GM19035 (cell line): ENCODE data around the gene GFOD1.

Experiments used
- ATAC-seq: cut with Tn5 transposase; IDR thresholded peaks from one replicate; pipeline ENCODE4 v1.9.1; 2021; ENCODE audit not compliant: unreplicated experiment

Gene GFOD1

DNA sequence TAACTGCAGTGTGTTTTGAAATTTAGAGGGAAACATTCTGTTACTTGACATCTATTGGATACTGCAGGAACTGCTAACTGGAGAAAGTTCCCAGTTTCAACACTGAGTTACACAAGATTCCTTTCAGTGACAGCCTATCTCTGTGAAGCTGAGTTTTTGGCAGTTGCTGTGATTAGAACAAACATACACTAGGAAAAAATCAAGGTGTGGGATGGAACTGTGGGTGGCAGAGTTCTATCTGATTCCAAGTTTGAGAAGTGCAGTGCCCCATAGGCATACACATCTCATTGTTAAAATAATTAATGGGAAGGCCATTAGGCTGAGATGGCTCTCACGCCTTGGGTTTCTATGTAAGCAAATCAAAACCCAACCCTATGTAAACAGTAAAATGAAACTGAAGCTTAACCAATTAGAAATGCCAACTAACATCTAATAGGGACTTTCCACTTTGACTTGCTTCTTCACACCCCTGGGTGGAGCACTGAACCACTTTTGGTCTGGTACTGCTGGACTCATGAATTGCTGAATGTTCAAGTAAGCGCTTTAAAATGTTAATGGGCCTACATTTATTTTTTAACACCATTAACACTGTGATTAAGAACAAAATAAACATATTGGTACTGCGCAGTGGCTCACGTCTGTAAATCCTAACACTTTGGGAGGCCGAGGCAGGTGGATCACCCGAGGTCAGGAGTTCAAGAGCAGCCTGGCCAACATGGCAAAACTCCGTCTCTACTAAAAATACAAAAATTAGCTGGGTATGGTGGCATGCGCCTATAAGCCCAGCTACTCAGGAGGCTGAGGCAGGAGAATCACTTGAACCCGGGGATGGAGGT lies 103.9 kb downstream of the GFOD1 start:
- peak; percentile 97 for ATAC-seq

DNA sequence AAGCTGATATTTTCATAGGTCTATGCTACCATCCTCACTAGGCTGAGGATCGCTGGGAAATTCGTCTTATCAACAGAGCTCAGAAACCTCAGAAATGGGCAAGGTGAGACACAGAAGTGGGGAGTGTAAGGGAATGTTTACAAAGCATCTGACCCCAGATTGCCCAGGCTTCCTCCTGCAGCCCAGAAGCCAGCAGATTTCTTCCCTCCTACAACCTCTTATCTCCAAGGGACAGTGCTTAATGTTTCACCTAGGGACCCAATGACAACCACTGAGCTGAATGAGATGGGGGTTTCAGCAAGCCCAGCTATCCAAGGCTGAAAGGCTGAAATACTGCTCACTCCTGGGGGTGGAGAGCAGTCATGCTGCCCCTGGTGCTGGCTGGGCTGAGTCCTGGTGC lies 106.6 kb downstream of the GFOD1 start:
- ATAC-seq: no peak

DNA sequence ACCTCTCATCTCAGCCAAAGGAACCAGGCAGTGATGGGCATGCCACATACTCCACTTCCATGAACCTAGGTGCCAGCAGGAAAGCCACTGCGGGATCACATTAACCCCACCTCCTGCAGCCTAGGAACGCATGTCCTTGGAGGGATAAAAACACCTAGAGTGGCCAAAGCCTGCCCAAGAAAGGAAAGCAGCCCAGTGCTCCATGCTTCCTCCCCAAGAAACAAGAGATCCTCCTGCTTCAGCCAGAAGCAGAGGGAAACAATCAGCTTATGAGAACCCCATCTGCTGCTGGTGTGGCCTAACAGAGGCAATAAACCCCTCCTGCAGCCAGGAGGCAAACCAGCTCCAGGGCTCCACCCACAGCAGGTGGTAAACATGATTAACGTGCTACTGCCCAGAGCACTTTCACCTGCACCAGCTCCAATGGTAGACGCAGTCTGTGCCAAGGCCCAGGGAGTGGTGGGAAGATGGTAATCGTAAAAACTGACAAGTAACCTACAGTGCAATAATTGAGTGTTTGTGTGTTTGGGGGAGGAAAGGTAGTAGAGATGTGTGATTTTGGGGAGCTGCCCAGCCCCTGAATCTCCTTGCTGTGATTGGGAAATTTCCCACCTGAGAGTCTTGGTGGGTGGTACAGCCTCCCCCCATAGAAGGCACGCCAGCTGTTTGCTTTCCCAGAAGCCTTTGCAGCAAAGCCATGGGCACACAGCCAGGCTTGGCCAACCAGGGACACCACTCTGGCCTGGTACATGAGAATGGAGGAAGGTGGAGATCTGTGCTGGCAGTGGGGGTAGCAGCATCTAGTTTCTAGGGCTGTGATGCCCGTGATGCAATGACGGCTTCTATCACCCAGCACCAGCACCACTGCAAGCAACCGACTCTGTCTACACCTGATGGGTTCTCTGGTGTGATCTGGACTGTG lies 108.5 kb downstream of the GFOD1 start:
- no peak for ATAC-seq

DNA sequence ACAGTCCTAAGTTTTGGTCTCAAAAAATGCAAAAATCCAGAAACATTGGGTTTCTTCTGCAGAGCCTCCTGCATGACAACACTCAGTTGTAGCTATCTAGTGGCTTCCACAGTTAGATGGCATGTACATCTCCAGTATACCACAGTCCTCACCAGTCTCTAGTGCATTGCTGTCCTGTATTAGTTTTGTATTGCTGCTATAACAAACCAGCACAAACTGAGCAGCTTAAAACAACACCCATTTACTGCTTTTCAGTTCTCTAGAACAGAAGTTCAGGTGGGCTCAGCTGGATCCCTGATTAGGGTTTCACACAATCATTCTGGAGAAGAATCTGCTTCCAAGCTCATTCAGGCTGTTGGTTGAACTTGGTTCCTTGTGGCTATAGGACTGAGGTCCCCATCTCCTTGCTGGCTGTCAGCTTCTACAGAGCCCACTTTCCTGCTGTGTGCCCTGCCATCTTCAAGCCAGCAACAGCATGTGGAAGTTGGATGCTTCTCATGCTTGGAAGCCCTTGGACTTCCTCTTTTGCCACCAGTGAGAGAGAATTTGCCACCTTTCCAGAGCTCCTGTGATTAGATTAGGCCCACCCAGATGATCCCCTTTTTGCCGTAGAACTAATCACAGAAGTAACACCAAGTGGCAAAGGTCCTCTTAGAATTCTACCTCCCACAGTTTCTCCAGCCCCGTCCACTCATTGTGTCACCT lies 110.2 kb downstream of the GFOD1 start:
- ATAC-seq: no peak

DNA sequence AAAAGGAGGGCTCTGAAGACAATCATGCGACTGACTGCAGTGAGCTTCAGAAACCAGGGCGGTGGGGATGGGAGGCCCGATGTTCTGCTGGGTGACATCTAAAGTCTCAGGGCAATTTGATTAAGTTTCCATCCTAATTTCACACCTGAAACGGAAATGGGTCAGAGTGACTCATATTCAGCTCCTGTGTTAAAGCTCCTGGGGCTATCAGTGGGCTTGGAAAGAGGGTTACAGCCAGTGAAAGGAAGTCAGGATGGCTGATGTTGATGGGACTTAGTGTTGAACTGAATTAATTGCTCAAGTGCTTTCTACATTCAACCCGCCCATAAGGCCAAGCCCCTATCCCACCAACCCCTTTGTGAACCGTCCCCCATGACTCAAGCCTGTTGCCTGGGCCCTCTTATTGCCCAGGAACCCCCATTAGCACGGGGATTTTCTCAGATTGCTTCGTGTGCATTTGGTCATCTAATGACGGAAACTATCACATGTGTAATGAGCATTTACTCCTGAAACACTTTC lies 112.0 kb downstream of the GFOD1 start:
- ATAC-seq: peak; percentile 71

DNA sequence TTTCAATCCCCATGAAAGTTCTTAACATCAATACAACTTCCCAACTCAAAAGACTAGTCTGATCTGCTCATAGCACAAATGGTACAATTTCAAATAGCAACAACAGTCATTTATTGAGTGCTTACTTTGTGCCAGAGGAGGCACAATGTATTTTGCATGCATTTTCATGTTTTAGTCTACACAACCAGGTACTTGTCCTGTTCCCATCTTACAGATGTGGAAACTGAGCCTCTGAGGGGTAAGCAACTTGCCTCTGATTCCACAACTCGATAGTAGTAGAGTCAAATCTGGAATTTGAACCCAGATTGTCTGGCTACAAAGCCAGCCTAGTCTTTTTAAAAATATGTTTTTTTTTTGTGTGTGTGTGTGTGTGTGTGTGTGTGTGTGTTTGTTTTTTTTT lies 113.5 kb downstream of the GFOD1 start:
- ATAC-seq: no peak

DNA sequence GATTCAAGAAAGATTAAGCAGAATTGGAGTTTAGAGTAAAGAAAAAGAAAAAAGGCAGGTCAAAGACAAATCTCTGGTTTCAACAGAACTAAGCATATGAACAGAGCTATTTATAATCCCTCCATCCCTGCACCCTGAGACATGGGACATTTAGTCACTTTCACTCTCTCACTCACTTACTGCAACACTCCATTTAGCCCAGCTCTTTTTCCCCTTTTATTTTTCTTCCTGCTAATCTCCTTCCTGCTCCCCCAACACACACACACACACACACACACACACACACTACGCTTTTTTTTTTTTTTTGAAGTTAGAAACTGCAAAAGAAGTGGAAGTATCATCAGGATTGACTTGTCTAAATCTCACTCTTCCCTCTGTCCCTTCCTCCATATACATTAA lies 113.9 kb downstream of the GFOD1 start:
- no peak for ATAC-seq

DNA sequence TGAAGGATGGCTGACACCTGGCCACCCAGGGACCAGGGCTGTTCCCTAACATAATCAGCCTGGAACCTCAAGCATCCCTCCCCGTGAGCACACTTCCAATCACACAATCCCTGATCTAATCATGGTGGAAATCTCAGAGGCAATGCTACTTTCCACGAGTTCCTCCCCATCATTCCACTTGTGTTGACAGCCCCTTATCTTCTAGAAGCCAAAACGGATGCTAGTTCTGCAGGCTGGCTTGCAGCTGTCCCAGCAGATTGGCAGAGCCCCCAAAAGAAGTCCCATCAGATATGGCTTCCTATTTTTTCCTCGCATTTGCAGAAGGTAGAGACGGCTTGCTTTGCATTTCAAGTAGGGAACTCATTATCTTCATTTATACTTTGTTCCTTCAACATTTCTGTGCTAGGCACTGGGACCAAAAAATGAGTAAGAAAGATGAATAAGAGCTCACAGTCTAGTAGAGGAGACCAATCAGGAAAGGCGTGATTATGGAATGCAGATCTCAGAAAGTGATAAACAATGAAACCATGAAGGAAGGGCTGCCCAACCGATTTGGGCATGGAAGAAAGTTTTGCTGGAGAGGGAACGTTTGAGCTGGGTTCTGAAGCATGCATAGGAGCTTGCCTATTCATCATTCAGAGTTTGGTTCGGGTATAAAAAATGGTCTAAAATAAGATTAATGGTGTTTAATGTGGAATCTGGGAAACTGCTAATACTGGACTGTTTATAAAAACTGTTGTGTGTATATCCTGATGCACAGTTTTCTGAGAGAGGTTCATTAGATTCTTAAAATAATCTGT lies 114.5 kb downstream of the GFOD1 start:
- no peak for ATAC-seq

DNA sequence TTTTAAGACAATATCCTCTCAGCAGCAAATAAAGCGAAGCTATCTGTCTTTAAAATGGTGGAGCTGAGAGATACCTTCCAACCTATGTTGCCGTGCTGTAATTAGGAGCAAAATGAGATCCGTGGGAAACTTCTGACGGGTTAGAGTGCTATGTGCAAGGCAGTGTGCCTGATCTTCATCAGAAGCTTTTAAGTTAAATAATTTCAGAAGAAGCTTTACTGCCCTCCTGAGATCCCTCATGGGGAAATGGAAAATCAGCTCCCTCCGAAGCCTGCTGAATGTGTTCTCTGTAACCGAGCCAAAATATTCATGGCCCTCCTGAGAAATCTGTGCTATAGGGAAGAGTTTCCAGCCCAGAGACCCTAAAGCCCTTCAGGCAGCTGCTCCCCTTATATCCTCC lies 115.3 kb downstream of the GFOD1 start:
- no peak for ATAC-seq

DNA sequence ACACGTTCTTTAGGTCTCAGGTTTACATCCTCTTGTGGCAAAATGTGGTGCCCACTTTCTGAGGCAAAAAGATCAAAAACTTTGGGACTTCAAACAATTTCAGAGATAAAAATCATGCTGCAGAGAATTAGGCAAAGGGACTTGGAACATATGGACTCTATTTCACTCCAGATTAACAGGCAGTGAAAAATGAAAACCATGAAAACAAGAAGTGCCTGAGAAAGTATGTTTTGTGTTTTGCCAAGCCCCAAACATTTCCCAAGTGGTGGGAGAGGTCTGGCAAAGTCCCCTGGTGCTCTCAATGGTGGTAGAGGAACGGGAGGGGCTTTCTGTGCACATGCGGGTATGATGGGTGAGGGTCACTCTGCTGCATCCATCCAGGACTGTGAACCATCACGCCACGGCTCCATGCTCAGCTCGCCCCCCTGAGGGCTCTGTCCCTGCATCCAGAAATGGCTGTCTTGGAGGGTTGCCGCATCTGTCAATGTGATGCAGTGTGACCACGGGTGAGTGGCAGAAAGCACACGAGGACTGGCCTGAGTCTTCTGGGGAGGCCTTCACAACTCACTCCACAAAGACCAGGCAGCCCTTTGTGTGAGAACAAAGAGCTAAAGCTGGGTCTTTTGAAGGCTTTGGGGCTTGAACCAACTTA lies 115.9 kb downstream of the GFOD1 start:
- ATAC-seq: no peak

DNA sequence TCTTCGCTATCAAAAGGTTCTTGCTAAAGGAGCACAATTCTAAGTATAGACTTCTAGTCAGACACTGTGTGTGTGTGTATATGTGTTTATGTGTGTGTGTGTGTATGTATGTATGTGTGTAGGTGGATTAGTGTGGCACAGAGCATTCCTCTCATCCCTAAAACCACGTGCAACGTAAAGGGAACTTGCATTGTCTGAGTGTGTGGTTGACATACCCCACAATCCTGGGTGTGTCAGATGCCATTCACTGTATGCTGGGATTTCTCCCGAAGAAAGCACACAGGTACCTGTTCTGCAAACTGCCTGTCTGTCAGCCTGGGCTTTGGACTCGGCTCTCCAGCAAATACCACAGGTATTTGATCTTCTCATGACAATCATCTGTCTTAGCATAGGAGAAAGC lies 116.8 kb downstream of the GFOD1 start:
- ATAC-seq: no peak

DNA sequence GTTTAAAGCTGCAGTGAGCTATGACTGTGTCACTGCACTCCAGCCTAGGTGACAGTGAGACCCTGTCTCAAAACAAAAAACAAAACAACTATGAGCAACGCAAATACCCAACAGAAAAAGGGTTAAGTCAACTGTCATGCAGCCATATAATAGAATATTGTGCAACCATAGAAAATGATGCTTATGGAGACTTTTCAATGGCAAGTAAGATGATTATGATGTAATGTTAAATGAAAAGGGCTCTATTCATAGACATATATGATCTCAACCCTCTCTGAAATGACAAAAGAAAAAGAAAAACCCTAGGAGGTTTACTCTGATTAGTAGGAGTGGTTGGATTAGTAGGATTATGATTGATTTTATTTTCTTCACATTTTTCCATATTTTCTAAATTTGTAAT lies 117.8 kb downstream of the GFOD1 start:
- ATAC-seq: no peak

DNA sequence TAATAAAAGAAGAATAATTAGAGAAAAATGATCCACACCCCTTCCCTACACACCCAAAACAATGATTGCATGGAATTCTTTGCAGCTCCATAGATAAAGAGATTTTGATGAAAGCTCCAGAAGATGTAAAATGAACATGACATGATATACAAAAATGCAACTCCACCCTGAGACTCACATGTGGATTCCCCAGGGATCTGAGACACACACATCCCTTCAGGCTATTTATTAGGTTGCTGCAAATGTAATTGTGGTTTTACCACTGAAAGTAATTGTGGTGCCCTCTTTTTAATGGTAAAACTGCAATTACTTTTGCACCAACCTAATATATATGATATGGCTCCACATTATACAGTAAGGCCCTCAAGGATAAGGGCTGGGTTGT lies 118.7 kb downstream of the GFOD1 start:
- ATAC-seq: no peak

DNA sequence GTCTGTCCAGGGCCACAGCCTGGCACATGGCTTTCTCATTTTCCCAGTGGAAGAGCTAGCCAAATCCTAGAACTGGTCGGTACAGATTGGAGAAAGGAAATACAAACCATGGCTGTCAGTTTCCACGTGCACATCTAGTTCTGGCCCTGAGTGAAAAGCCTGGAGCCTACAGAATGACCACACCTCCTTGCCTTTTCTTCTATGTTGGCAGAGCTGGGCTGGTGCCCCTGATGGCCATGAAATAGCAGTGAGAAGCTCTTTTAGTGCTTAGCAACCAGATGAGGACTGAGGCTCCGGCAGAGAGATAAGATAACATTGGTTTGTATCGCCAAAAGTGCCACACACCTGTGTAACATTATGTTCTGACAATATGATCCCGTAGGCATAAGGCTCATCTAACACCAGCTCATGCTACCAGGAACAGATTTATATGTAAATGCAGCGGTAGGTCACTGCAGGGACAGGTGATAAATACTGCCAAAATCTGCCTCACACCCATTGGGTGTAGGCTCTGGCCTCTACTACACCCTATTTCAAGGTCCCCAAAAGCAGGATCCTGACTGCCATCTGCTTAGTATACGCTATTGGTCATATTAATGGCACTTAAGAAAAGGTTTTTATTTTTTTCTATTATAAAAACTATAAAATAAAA lies 119.2 kb downstream of the GFOD1 start:
- no peak for ATAC-seq

DNA sequence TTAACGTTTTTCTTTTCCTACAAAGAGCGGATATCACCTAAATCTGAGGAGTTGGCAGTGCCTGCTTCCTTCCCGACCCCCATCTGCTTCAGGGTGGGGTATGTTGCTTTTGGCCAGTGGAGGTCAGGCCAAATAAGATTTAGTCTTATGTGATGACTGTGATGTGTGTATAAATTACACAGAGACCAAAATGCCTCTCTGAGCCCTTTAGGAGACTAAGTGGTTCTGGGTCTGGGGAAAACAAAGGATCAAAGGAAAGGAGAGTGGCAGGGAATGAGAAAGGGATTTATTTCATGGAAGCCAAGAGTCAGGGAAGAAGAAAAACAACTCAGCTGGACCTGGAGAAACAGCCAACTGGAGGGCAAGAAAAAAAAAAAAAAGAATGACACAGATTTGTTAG lies 120.0 kb downstream of the GFOD1 start:
- ATAC-seq: no peak

DNA sequence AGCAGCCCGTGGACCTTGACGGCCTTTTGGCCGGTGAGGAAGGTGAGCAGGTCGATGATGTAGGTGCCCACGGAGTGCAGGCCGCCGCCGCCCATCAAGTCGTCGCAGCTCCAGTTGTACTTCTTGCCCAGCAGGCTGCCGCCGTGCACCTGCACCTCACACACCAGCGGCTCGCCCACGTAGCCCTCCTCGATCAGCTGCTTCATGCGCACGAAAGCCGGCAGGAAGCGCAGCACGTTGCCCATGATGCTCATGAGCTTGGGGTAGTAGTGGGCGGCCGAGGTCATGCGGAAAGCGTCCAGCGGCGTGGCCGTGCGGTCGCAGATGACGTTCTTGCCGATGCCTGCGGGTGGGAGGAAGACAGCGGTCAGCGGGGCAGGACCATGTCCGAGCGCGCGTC lies 122.1 kb downstream of the GFOD1 start:
- no peak for ATAC-seq

DNA sequence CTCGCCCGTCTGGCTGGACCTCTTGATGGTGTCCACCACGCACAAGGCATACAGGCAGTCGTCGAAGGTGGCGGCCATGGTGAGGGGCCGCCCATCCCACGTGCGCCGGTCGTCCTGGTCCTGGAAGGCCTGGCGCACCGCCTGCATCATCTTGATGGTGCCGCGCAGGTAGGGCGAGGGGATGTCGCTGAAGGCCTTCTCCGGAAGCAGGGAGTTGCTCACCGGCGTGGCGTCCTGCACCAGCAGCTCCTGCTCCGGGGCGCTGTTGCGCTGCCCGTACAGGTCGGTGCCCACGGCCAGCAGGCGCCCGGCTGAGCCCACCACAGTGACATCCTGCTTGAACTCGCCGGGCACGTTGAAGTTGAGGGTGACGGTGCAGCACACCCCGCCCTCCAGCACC lies 122.6 kb downstream of the GFOD1 start:
- ATAC-seq: no peak

DNA sequence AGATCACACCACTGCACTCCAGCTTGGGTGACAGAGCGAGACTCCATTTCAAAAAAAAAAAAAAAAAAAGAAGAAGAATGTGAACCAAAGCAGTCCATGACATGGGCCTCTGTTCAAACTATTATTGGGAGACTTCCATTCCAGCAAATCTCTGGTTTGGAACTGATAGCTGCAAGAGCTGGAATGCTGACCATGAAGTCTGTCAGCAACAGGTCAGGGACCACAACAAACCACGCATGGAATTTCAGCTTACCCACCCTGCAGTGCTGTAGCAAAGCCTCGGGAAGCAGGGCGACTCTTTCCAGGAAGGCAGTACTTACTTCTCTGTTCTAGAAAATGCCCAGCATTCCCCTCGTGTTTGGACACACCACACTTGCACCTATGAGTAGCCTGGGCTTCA lies 125.0 kb downstream of the GFOD1 start:
- no peak for ATAC-seq
